GM21528 (cell line): ENCODE data around the gene PRKN.

Experiments
- ATAC-seq: cut with Tn5 transposase; IDR thresholded peaks from one replicate; pipeline ENCODE4 v1.9.1; 2021; ENCODE audit warnings: mild to moderate bottlenecking, moderate library complexity; ENCODE audit not compliant: unreplicated experiment, low FRiP score

PRKN gene

GRCh38 chr6:162478192-162478671 is 249.3 kb downstream of the PRKN start:
- ATAC-seq, result no peak

- no peak for ATAC-seq
Observed at GRCh38 chr6:162474722-162475121, 252.8 kb downstream of the PRKN start.

GRCh38 chr6:162471842-162472241 is 255.7 kb downstream of the PRKN start:
- ATAC-seq, result no peak

GRCh38 chr6:162468326-162468725 is 259.2 kb downstream of the PRKN start:
- no peak for ATAC-seq

- ATAC-seq, result no peak
Observed at GRCh38 chr6:162467679-162468078, 259.9 kb downstream of the PRKN start.

GRCh38 chr6:162463576-162463975 is 264.0 kb downstream of the PRKN start:
- no peak for ATAC-seq

GRCh38 chr6:162459985-162460384 is 267.6 kb downstream of the PRKN start:
- ATAC-seq, result no peak

GRCh38 chr6:162450358-162450757 is 277.2 kb downstream of the PRKN start:
- no peak for ATAC-seq

- ATAC-seq, result no peak
Observed at GRCh38 chr6:162448294-162448693, 279.3 kb downstream of the PRKN start.

- no peak for ATAC-seq
Observed at GRCh38 chr6:162443101-162443500, 284.5 kb downstream of the PRKN start.

GRCh38 chr6:162442687-162443086 is 284.9 kb downstream of the PRKN start:
- ATAC-seq, result no peak

- no peak for ATAC-seq
Observed at GRCh38 chr6:162441991-162442390, 285.6 kb downstream of the PRKN start.

- no peak for ATAC-seq
Observed at GRCh38 chr6:162438980-162439379, 288.6 kb downstream of the PRKN start.

- ATAC-seq, result no peak
Observed at GRCh38 chr6:162435071-162435470, 292.5 kb downstream of the PRKN start.

GRCh38 chr6:162421004-162421403 is 306.6 kb downstream of the PRKN start:
- ATAC-seq, result no peak

- no peak for ATAC-seq
Observed at GRCh38 chr6:162416831-162417537, 310.6 kb downstream of the PRKN start.

- no peak for ATAC-seq
Observed at GRCh38 chr6:162416307-162416706, 311.3 kb downstream of the PRKN start.

GRCh38 chr6:162409741-162410691 is 317.6 kb downstream of the PRKN start:
- ATAC-seq, result no peak

- ATAC-seq, result no peak
Observed at GRCh38 chr6:162408826-162409535, 318.6 kb downstream of the PRKN start.

GRCh38 chr6:162404951-162405350 is 322.6 kb downstream of the PRKN start:
- ATAC-seq, result no peak

- no peak for ATAC-seq
Observed at GRCh38 chr6:162403031-162403430, 324.5 kb downstream of the PRKN start.
